HepG2 (cell line): ENCODE data around the gene MYRFL. TPM values are rescaled to one million over a fixed set of nuclear protein-coding genes. Genes with fewer than 3 reads are reported as not detected.

Source experiments
- ATAC-seq: fragments of 200-7000 bp; cut with Tn5 transposase; 3 replicates; pipeline ENCODE4 v1.9.1; 2020; ENCODE audit warnings: mild to moderate bottlenecking, moderate library complexity
- BruUV-seq: library from RNA; stranded (reverse); fragments of 400-500 nt; replicated peaks from 2 replicates; lab custom pipeline; 2021; lab: Mats Ljungman, UMichigan
- CTCF ChIA-PET: fragments of 300-600 bp; formaldehyde crosslinking; extraction: SDS; loops from one replicate; lab custom pipeline; 2021; ENCODE audit warnings: low total read pairs, inconsistent platforms, low intra/inter-chr PET ratio; lab: Yijun Ruan, JAX
- POLR2A ChIA-PET: fragments of 350-600 bp; sonication (Branson Sonifier 250); formaldehyde crosslinking; loops from one replicate; lab custom pipeline; 2020; ENCODE audit warnings: antibody characterized with exemption, inconsistent platforms; lab: Yijun Ruan, JAX
- DNase-seq: peaks from one replicate; pipeline ENCODE4 v3.0.0-alpha.2; 2015; ENCODE audit warnings: low spot score
- FAIRE-seq: peaks from 3 replicates; lab custom pipeline; 2011; peaks lifted over from hg19 to GRCh38; lab: Jason Lieb, UNC
- H2AFZ ChIP-seq: one replicate; pipeline ENCODE4 v1.6.1; 2011; ENCODE audit warnings: low read length, inconsistent platforms
- H3K27ac ChIP-seq: fragments of 300-600 bp; 3 replicates; pipeline ENCODE4 v1.8.0; 2011; ENCODE audit warnings: mixed run types, mild to moderate bottlenecking, mixed read lengths, low read length, inconsistent platforms; ENCODE audit not compliant: insufficient read depth; ENCODE audit errors: extremely low read length
- H3K27me3 ChIP-seq, 2 experiments: fragments of 200-600 bp in 1 of 2; 2 replicates in 1 of 2; 3 replicates in 1 of 2; pipeline versions ENCODE4 v1.6.0 to v1.8.0; 2011; ENCODE audit warnings: low read length in 2 of 2, mild to moderate bottlenecking in 2 of 2, moderate library complexity in 2 of 2, inconsistent platforms in 1 of 2; ENCODE audit not compliant: insufficient read depth in 2 of 2, control insufficient read depth in 1 of 2
- H3K36me3 ChIP-seq, 2 experiments: fragments of 200-600 bp in 1 of 2; replicated peaks in 1 of 2; 2 replicates in 1 of 2; 3 replicates in 1 of 2; pipeline versions ENCODE4 v1.5.1 to v1.8.0; 2011; ENCODE audit warnings: low read length in 2 of 2, inconsistent platforms in 1 of 2; ENCODE audit not compliant: insufficient read depth in 2 of 2, control insufficient read depth in 1 of 2
- H3K4me1 ChIP-seq: 2 replicates; pipeline ENCODE4 v1.5.1; 2012; ENCODE audit warnings: low read length, inconsistent platforms; ENCODE audit not compliant: insufficient read depth
- H3K4me2 ChIP-seq: 2 replicates; pipeline ENCODE4 v1.6.0; 2011; ENCODE audit warnings: low read depth, low read length, inconsistent platforms
- H3K4me3 ChIP-seq, 3 experiments: fragments of 200-600 bp in 1 of 3; sonication (generic), shearing (Covaris generic) in 1 of 3; replicated peaks in 1 of 3; 2 replicates each; pipeline ENCODE4 v1.5.1; 2011 to 2016; ENCODE audit warnings: low read length in 3 of 3, inconsistent platforms in 2 of 3, low read depth in 2 of 3, mild to moderate bottlenecking in 2 of 3, control low read depth in 1 of 3, mixed read lengths in 1 of 3; ENCODE audit not compliant: insufficient read depth in 1 of 3
- H3K79me2 ChIP-seq: one replicate; pipeline ENCODE4 v1.6.1; 2011; ENCODE audit warnings: low read length, inconsistent platforms; ENCODE audit not compliant: insufficient read depth
- H3K9ac ChIP-seq: 2 replicates; pipeline ENCODE4 v1.6.0; 2011; ENCODE audit warnings: mild to moderate bottlenecking, low read depth, low read length, inconsistent platforms; ENCODE audit not compliant: insufficient read depth
- H3K9me3 ChIP-seq: 2 replicates; pipeline ENCODE4 v1.5.1; 2012; ENCODE audit warnings: mild to moderate bottlenecking, low read length
- H4K20me1 ChIP-seq: 2 replicates; pipeline ENCODE4 v1.6.0; 2011; ENCODE audit warnings: inconsistent platforms, mild to moderate bottlenecking, low read length, moderate library complexity; ENCODE audit not compliant: insufficient read depth
- KLF11 ChIP-seq: IDR thresholded peaks from 2 replicates; pipeline ENCODE4 v1.6.1; 2016; ENCODE audit warnings: missing compliant biosample characterization
- KLF12 ChIP-seq: sonication (generic); formaldehyde crosslinking; IDR thresholded peaks from 2 replicates; pipeline ENCODE4 v1.4.0; 2020; ENCODE audit warnings: missing genetic modification reagents, borderline replicate concordance
- NFIC ChIP-seq: IDR thresholded peaks from 2 replicates; pipeline ENCODE4 v1.6.1; 2012; ENCODE audit warnings: mild to moderate bottlenecking, low read length, inconsistent platforms
- RAD21 ChIP-seq: fragments of 450-650 bp; formaldehyde crosslinking; IDR thresholded peaks from 2 replicates; pipeline ENCODE4 v1.5.0; 2020; ENCODE audit warnings: mild to moderate bottlenecking
- RFX1 ChIP-seq: fragments of 450-650 bp; IDR thresholded peaks from 2 replicates; pipeline ENCODE4 v1.6.1; 2017
- TSC22D2 ChIP-seq: sonication (generic); formaldehyde crosslinking; IDR thresholded peaks from 2 replicates; pipeline ENCODE4 v1.5.1; 2020; ENCODE audit warnings: missing genetic modification reagents, mild to moderate bottlenecking, borderline replicate concordance
- ZIK1 ChIP-seq: sonication (generic); formaldehyde crosslinking; IDR thresholded peaks from 2 replicates; pipeline ENCODE4 v1.5.0; 2020; ENCODE audit warnings: mild to moderate bottlenecking, low read depth, missing genetic modification reagents, borderline replicate concordance
- ZNF180 ChIP-seq: sonication (generic); formaldehyde crosslinking; IDR thresholded peaks from 2 replicates; pipeline ENCODE4 v1.4.0; 2020; ENCODE audit warnings: low read depth, missing genetic modification reagents, borderline replicate concordance
- ZNF441 ChIP-seq: sonication (generic); formaldehyde crosslinking; IDR thresholded peaks from 2 replicates; pipeline ENCODE4 v1.7.0; 2021; ENCODE audit warnings: missing genetic modification reagents, borderline replicate concordance
- ZNF775 ChIP-seq: sonication (generic); formaldehyde crosslinking; IDR thresholded peaks from 2 replicates; pipeline ENCODE4 v1.4.0; 2020; ENCODE audit warnings: missing genetic modification reagents, mild to moderate bottlenecking, moderate library complexity, borderline replicate concordance
- ZNF792 ChIP-seq: IDR thresholded peaks from 2 replicates; pipeline ENCODE4 v1.6.1; 2016
- ZSCAN20 ChIP-seq: sonication (generic); formaldehyde crosslinking; IDR thresholded peaks from 2 replicates; pipeline ENCODE4 v1.4.0; 2020; ENCODE audit warnings: missing genetic modification reagents, mild to moderate bottlenecking, borderline replicate concordance
- ZZZ3 ChIP-seq: sonication (generic); formaldehyde crosslinking; IDR thresholded peaks from 2 replicates; pipeline ENCODE4 v1.4.0; 2020; ENCODE audit warnings: missing genetic modification reagents, mild to moderate bottlenecking, borderline replicate concordance
- WGBS: methylation state at CpG from one replicate; pipeline ENCODE4 v1.1.6; 2017; ENCODE audit warnings: low lambda C conversion rate; 5-methylcytosine and 5-hydroxymethylcytosine counted together
- in situ Hi-C: cut with HindIII; loops from 2 replicates; pipeline ENCODE4 v1.10.0; 2017; ENCODE audit warnings: low pct_unique_long_range_greater_than_20kb; ENCODE audit not compliant: extremely low pct_ligation_motif_present
- intact Hi-C: fragments of 100-400 bp; cut with micrococcal nuclease; formaldehyde crosslinking; loops from one replicate; pipeline ENCODE4 v1.10.0; 2022; ENCODE audit not compliant: unreplicated experiment
- polyA plus RNA-seq, 8 experiments: library from polyadenylated mRNA; depleted of rRNA in 3 of 8; stranded (reverse) in 7 of 8; unstranded in 1 of 8; fragments of >200 nt; fragmentation: Illumina TruSeq in 4 of 8; extraction: Trizol in 4 of 8; gene quantifications; 2 replicates each; pipeline versions ENCODE4 v1.2.1 to v1.2.3, GENCODE V29; 2011 to 2016; ENCODE audit warnings: low read depth in 4 of 8, missing spikeins in 1 of 8, mixed read lengths in 1 of 8; ENCODE audit not compliant: insufficient read depth in 1 of 8
- total RNA-seq, 5 experiments: library from RNA; depleted of rRNA; stranded (reverse); fragments of >200 nt; fragmentation: Illumina TruSeq; extraction: Trizol; gene quantifications; 2 replicates each; pipeline ENCODE4 v1.2.3, GENCODE V29; 2016; ENCODE audit warnings: low read depth in 1 of 5
- TF ChIP-seq, protein P1 (sequence below): sonication (generic); formaldehyde crosslinking; IDR thresholded peaks from 2 replicates; pipeline ENCODE4 v1.4.0; 2020; ENCODE audit warnings: missing genetic modification reagents, borderline replicate concordance

The MYRFL gene
- total and polyA plus RNA-seq, 2 of the 13 experiments (the other 11 are each of a cell fraction or from before 2014, with no cell fraction given): 0.09 to 0.11 TPM

DNA sequence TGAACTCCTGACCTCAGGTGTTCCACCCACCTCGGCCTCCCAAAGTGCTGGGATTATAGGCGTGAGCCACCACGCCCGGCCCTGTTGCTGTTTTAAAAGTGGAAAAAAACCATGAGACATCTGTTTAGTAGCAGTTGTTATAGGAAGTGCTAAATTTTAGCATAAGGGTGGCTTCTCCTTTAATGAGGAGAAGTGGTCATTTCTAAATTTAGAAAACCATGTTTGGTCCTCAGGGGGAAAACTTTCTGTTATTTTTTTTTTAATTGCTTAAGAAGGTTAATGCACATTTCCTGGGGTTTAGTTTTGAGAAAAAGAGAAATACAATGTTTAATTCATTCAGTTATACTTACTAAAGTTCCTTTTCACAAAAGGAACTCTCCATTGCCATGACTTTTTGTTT is 102.1 kb downstream of the MYRFL start:
- H3K4me3 ChIP-seq: no peak overlapping the region
- in situ Hi-C loops (no loop called here), intact Hi-C loops (no loop called here)
- no peaks in the 10 kb centered on the region for H3K36me3 ChIP-seq
- TF ChIP-seq KLF12 (CRISPR knock-in tag) (no peak), ZZZ3 (CRISPR knock-in tag) (no peak), KLF11 (CRISPR knock-in tag) (no peak), ZSCAN20 (CRISPR knock-in tag) (no peak), RAD21 (CRISPR knock-in tag) (no peak), ZNF775 (no peak), RFX1 (no peak), ZNF441 (no peak), ZIK1 (CRISPR knock-in tag) (no peak), NFIC (no peak), ZNF792 (CRISPR knock-in tag) (no peak), TSC22D2 (CRISPR knock-in tag) (no peak), ZNF180 (no peak)
- TF ChIP-seq, protein P1, sequence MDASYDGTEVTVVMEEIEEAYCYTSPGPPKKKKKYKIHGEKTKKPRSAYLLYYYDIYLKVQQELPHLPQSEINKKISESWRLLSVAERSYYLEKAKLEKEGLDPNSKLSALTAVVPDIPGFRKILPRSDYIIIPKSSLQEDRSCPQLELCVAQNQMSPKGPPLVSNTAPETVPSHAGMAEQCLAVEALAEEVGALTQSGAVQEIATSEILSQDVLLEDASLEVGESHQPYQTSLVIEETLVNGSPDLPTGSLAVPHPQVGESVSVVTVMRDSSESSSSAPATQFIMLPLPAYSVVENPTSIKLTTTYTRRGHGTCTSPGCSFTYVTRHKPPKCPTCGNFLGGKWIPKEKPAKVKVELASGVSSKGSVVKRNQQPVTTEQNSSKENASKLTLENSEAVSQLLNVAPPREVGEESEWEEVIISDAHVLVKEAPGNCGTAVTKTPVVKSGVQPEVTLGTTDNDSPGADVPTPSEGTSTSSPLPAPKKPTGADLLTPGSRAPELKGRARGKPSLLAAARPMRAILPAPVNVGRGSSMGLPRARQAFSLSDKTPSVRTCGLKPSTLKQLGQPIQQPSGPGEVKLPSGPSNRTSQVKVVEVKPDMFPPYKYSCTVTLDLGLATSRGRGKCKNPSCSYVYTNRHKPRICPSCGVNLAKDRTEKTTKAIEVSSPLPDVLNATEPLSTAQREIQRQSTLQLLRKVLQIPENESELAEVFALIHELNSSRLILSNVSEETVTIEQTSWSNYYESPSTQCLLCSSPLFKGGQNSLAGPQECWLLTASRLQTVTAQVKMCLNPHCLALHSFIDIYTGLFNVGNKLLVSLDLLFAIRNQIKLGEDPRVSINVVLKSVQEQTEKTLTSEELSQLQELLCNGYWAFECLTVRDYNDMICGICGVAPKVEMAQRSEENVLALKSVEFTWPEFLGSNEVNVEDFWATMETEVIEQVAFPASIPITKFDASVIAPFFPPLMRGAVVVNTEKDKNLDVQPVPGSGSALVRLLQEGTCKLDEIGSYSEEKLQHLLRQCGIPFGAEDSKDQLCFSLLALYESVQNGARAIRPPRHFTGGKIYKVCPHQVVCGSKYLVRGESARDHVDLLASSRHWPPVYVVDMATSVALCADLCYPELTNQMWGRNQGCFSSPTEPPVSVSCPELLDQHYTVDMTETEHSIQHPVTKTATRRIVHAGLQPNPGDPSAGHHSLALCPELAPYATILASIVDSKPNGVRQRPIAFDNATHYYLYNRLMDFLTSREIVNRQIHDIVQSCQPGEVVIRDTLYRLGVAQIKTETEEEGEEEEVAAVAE: no peak
- H3K4me1 ChIP-seq: peaks cover 10% of the 10 kb centered on the region
- peaks cover 0 to 14% of the 10 kb centered on the region in 2 experiments; a peak in 3 of 5 replicates for H3K27me3 ChIP-seq
- no peaks in the 10 kb centered on the region for H4K20me1 ChIP-seq
- CTCF ChIA-PET: no interaction called here
- H2AFZ ChIP-seq: no peak overlapping the region
- no peaks in the 10 kb centered on the region for H3K79me2 ChIP-seq
- H3K4me2 ChIP-seq: no peak overlapping the region
- BruUV-seq: no TSS peak
- POLR2A ChIA-PET: no interaction called here
- ATAC-seq: no peak
- H3K9me3 ChIP-seq: no peaks in the 10 kb centered on the region
- WGBS: 30% methylated on average over 4 of the region's 4 CpGs
- DNase-seq: no peak
- H3K9ac ChIP-seq: no peak overlapping the region
- no peak for FAIRE-seq
- no peak overlapping the region for H3K27ac ChIP-seq
